DOHH2 (cell line): ENCODE data around the gene BCAP31.

Experiments
- EZH2phosphoT487 ChIP-seq: fragments of 200-600 bp; sonication (generic); IDR thresholded peaks from 2 replicates; pipeline ENCODE4 v1.6.1; 2017; ENCODE audit warnings: borderline replicate concordance, mild to moderate bottlenecking, antibody characterized with exemption, low read length, moderate library complexity, mixed read lengths
- TF ChIP-seq, protein P1 (sequence below): fragments of 200-600 bp; sonication (generic); IDR thresholded peaks from one replicate; pipeline ENCODE4 v1.5.1; 2014; ENCODE audit warnings: antibody characterized with exemption, mild to moderate bottlenecking, low read depth, low read length; ENCODE audit not compliant: poor library complexity, severe bottlenecking

DNA sequence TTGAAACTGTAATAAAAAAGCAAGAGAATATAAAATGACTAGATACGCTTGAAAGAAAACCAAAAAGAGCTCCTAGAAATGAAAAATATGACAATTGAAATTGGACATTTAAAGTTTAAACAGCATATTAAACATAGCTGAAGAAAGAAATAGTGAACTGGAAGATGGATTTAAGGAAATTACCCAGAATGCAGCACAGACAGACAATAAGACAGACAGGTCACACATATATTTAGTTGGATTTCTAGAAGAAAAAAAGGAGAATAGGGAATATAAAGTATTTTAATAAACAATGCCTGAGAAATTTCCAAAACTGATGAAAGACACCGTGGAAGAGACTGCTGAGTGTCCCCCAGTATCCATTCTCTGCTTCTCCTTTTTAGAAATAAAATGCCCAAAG, 70.6 kb downstream of the BCAP31 start:
- TF ChIP-seq, protein P1, sequence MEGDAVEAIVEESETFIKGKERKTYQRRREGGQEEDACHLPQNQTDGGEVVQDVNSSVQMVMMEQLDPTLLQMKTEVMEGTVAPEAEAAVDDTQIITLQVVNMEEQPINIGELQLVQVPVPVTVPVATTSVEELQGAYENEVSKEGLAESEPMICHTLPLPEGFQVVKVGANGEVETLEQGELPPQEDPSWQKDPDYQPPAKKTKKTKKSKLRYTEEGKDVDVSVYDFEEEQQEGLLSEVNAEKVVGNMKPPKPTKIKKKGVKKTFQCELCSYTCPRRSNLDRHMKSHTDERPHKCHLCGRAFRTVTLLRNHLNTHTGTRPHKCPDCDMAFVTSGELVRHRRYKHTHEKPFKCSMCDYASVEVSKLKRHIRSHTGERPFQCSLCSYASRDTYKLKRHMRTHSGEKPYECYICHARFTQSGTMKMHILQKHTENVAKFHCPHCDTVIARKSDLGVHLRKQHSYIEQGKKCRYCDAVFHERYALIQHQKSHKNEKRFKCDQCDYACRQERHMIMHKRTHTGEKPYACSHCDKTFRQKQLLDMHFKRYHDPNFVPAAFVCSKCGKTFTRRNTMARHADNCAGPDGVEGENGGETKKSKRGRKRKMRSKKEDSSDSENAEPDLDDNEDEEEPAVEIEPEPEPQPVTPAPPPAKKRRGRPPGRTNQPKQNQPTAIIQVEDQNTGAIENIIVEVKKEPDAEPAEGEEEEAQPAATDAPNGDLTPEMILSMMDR: no peak
- TF ChIP-seq EZH2phosphoT487: no peak
